Activated naive CD4-positive, alpha-beta T cell treated with Interleukin-2 at 50 U/mL for 16 hours (primary cell): ENCODE data around the gene BLM.

Experiments used
- DNase-seq: peaks from one replicate; pipeline ENCODE4 v3.0.0-alpha.2; 2020

Gene BLM

DNA sequence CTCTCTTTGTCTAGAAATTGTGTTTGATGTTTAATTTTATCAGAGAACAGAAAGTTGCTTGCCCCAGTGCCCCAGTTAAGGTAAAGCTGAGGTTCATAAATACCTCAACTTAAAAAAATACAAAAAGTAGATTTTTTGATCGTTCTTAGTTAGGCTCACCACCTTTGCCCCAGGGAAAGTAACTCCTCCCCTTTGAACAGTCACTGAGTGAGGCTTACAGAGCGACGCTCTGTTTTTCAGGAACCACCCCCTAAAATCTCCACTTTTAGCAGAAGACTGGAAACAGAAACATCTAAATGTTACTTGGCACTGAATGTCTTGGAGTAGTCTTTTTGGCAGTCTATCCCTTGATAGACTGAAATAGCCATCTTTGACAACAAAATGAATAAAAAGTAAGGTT lies 24.9 kb downstream of the BLM start:
- no peak for DNase-seq

DNA sequence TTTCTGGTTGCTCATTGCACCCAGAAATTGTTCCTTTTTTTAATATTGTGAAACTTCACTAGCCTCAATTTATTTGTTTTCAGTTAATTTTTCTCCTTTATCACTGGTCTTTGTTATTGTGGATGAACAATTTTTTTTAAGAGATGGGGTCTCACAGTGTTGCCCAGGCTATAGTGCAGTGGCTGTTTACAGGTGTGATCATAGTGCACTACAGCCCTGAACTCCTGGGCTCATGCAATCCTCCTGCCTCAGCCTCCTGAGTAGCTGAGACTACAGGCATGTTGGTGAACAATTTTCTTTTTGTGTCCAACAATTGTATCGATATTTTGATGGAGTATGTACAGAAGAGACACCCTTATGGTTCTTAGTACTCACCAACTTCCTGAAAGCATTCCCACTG lies 26.3 kb downstream of the BLM start:
- DNase-seq = no peak

GRCh38 chr15:90744759-90745402 lies 27.7 kb downstream of the BLM start:
- DNase-seq = no peak

- DNase-seq = peak; percentile 26
These were observed 32.6 kb downstream of the BLM start for GRCh38 chr15:90749754-90750153.

GRCh38 chr15:90750186-90750585 lies 33.0 kb downstream of the BLM start:
- DNase-seq = peak; percentile 42

- no peak for DNase-seq
These were observed 34.2 kb downstream of the BLM start for GRCh38 chr15:90751300-90751825.

DNA sequence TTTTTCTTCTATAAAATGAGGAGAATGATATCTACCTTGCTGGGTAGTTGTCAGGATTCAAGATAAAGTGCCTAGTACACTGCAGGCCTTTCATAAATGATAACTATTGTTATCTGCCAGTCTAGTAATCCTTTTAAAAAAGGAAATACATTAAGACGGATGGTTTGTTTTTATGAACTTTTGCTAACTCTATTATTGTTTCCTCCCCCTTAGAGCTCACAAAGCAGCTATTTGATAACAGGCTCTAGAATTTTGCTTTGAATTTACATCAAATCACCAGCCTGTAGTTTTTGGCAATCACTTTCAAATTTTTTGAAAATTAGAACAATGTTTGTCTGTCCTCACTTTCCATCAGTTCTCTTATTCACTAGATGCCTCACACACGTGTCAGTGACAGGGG lies 39.8 kb downstream of the BLM start:
- DNase-seq = no peak

- DNase-seq = no peak
These were observed 40.3 kb downstream of the BLM start for GRCh38 chr15:90757461-90757860.

DNA sequence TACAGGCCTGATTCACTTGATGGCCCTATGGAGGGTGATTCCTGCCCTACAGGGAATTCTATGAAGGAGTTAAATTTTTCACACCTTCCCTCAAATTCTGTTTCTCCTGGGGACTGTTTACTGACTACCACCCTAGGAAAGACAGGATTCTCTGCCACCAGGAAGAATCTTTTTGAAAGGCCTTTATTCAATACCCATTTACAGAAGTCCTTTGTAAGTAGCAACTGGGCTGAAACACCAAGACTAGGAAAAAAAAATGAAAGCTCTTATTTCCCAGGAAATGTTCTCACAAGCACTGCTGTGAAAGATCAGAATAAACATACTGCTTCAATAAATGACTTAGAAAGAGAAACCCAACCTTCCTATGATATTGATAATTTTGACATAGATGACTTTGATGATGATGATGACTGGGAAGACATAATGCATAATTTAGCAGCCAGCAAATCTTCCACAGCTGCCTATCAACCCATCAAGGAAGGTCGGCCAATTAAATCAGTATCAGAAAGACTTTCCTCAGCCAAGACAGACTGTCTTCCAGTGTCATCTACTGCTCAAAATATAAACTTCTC lies 43.6 kb downstream of the BLM start:
- no peak for DNase-seq

DNA sequence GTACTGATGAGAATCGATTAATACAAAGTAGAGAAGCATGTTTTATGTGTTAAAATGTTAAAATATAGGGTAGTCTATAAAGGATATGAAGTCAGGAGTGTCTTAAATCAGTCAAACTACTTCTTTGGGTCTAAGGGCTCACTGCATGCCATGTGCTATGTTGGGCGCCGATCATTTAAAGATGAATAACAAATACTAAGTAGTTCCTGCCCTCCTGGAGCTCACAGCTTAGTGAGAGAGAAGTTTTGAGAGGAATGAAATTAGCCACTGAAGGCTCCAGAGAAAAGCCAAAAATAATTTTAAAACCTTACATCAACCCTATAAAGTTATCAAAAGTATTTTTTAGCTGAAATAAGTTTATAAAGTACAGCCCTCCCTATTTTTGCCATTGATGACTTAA lies 44.5 kb downstream of the BLM start:
- no peak for DNase-seq

DNA sequence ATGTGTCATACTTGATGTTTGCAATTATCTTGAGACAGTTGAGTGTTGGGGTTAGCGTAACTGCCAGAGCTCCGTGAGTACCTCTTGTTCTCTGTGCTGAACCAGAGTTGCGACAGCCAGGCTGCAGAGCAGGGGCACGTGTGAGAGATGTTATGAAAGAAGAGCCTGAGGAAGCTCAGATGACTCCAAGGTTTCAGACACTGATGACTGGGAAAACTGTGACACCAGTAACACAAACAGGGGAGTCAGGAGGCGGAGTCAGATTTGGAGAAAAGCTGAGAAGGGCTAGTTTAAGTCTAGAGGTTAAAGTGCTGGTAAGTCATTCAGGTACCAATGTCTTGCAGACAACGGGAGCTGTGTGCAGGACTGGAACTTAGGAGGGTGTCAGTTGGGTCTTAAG lies 45.0 kb downstream of the BLM start:
- no peak for DNase-seq

- no peak for DNase-seq
These were observed 46.4 kb downstream of the BLM start for GRCh38 chr15:90763366-90764099.

GRCh38 chr15:90765531-90765930 lies 48.4 kb downstream of the BLM start:
- DNase-seq = no peak

- no peak for DNase-seq
These were observed 48.8 kb downstream of the BLM start for GRCh38 chr15:90765966-90766365.

GRCh38 chr15:90769375-90769774 lies 52.2 kb downstream of the BLM start:
- no peak for DNase-seq

DNA sequence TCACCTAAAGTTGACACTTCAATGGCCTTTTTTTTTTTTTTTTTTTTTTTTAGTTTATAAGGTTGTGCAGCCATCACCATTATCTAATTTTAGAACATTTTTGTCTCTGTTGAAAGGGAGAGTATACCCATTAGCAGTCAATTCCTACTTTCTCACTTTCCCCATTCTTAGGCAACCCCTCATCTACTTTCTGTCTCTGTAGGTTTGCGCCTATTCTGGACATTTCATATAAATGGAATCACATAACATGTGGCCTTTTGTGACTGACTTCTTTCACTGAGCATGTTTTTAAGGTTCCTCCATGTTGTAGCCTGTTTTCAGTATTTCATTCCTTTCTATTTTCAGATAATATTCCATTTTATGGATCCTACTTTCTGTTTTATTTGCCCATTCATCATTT lies 56.3 kb downstream of the BLM start:
- no peak for DNase-seq

GRCh38 chr15:90774731-90775514 lies 57.8 kb downstream of the BLM start:
- DNase-seq = no peak

- DNase-seq = no peak
These were observed 63.8 kb downstream of the BLM start for GRCh38 chr15:90780916-90781315.

- no peak for DNase-seq
These were observed 65.3 kb downstream of the BLM start for GRCh38 chr15:90782442-90782841.

- no peak for DNase-seq
These were observed 70.7 kb downstream of the BLM start for GRCh38 chr15:90787881-90788280.

DNA sequence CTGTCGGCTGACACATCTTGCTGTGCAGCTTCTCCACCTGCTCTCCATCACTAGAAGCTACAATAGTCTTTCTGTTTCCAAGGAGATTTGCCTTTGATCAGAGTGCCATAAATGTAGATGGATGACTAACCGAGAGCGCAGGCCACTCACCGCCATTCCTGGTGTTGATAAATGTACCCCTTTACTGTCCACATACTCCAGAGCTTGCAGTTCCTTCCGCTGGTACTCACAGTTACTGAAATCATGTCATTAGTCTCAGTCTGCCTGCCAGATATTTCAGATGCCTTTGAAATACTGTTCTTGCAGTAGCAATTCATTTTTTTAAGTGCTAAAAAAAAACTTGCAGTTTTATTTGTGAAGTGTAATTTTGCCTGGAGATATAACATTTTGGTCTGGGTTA lies 72.3 kb downstream of the BLM start:
- DNase-seq = no peak

DNA sequence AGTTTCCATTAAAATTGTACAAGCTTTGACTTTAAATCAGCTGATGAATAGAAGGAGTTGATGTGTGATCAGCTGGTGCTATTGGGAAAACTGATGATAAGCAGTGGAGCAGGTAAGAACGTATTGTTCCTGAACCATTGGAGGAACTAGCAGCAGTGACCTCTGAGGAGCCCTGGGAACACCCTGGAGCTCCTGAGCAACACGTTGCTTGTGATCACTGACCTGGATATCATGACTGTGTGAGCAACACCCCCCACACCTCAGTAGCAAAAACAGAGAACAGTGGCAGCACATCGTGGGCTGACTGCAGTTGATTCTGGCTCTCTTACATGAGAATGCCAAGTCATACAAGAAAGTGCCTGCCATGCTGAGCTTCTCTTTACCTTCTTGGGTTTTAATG lies 72.9 kb downstream of the BLM start:
- DNase-seq = no peak

GRCh38 chr15:90790561-90790960 lies 73.4 kb downstream of the BLM start:
- DNase-seq = no peak

DNA sequence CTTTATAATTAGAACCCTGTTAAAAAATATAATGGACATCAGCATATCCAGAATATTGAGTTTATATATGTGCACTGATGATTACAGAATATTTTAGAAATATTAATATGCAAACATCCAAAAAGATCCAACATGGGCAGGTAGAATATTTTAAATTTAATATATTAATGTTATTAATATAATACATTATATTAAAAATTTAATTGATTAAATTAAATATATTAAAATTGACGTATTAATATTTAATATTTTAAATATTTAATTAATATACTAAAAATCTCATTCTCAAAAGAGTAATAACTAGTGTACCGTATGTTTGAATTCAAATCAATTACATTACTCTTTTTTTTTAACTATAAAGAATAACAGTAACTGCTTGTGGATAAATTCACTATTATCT lies 77.4 kb downstream of the BLM start:
- no peak for DNase-seq
